Activated naive CD8-positive, alpha-beta T cell treated with anti-CD3 and anti-CD28 coated beads, Interleukin-2, amount 10 ng/mL, durations not matched to agents 7 days and 5 days (primary cell): ENCODE data around the gene SPEM2. TPM values are rescaled to one million over a fixed set of nuclear protein-coding genes. Genes with fewer than 3 reads are reported as not detected.

Experiments used
- ATAC-seq: fragments of 150-1000 bp; cut with Tn5 transposase; one replicate; pipeline ENCODE4 v1.10.0; 2021; ENCODE audit warnings: low read depth, moderate library complexity
- POLR2A ChIA-PET: fragments of 350-600 bp; sonication (Branson Sonifier 250); formaldehyde crosslinking; loops from one replicate; lab custom pipeline; 2021; ENCODE audit warnings: antibody characterized with exemption; lab: Charles Lee
- DNase-seq: peaks from one replicate; pipeline ENCODE4 v3.0.0; 2021
- H3K27ac Mint-ChIP-seq: one replicate; pipeline ENCODE4 v1.8.0; 2022; ENCODE audit warnings: mild to moderate bottlenecking, mixed read lengths
- H3K27me3 Mint-ChIP-seq: one replicate; pipeline ENCODE4 v1.8.0; 2022; ENCODE audit warnings: mild to moderate bottlenecking, moderate library complexity, mixed read lengths
- H3K36me3 Mint-ChIP-seq: one replicate; pipeline ENCODE4 v1.8.0; 2021; ENCODE audit warnings: mild to moderate bottlenecking, mixed read lengths
- H3K4me1 Mint-ChIP-seq: one replicate; pipeline ENCODE4 v1.8.0; 2021; ENCODE audit warnings: mixed read lengths
- H3K4me3 Mint-ChIP-seq: one replicate; pipeline ENCODE4 v1.8.0; 2022; ENCODE audit warnings: mild to moderate bottlenecking, moderate library complexity, mixed read lengths
- H3K9me3 Mint-ChIP-seq: one replicate; pipeline ENCODE4 v1.8.0; 2021; ENCODE audit warnings: mixed read lengths
- total RNA-seq, 2 experiments: library from RNA; stranded (reverse); gene quantifications; one replicate each; pipeline ENCODE4 v1.2.3, GENCODE V29; 2021

The SPEM2 gene
- total RNA-seq, 2 experiments from 2014 or later = not detected

GRCh38 chr17:7435676-7436555, 10.5 kb downstream of the SPEM2 start:
- H3K27me3 Mint-ChIP-seq = no peaks in the 10 kb centered on the region
- H3K9me3 Mint-ChIP-seq = no peaks in the 10 kb centered on the region
- H3K27ac Mint-ChIP-seq = peak overlapping the region; percentile 96
- POLR2A ChIA-PET = interaction anchor here (0.5 to 4.4 kb wide), 21 partner anchors 9 to 763 kb away, joined by 3 to 66 read pairs (median 5); partner anchors contain the start of genes ACAP1, CD68, CHRNB1 and FXR2
- peak; percentile 27 for ATAC-seq
- DNase-seq = peak; percentile 84
- H3K4me3 Mint-ChIP-seq = peak overlapping the region; percentile 96
- H3K36me3 Mint-ChIP-seq = peaks cover 4% of the 10 kb centered on the region
- H3K4me1 Mint-ChIP-seq = peaks cover 23% of the 10 kb centered on the region

- H3K9me3 Mint-ChIP-seq = no peaks in the 10 kb centered on the region
- POLR2A ChIA-PET = interaction anchor here (1.0 to 4.4 kb wide), 19 partner anchors 9 to 250 kb away, joined by 3 to 66 read pairs (median 7); partner anchors contain the start of genes ACAP1, CHRNB1, FXR2 and MPDU1
- ATAC-seq (peak; percentile 70), DNase-seq (peak; percentile 91)
- peaks cover 24% of the 10 kb centered on the region for H3K4me1 Mint-ChIP-seq
- peak overlapping the region; percentile 96 for H3K27ac Mint-ChIP-seq
- H3K27me3 Mint-ChIP-seq = peaks cover 3% of the 10 kb centered on the region
- H3K36me3 Mint-ChIP-seq = peaks cover 6% of the 10 kb centered on the region
- H3K4me3 Mint-ChIP-seq = peak overlapping the region; percentile 96
These were observed 11.3 kb downstream of the SPEM2 start for GRCh38 chr17:7436556-7437368.

GRCh38 chr17:7437369-7437863, 12.0 kb downstream of the SPEM2 start:
- ATAC-seq = no peak

GRCh38 chr17:7437950-7438614, 12.7 kb downstream of the SPEM2 start:
- H3K27me3 Mint-ChIP-seq = peaks cover 4% of the 10 kb centered on the region
- H3K36me3 Mint-ChIP-seq = peaks cover 12% of the 10 kb centered on the region
- ATAC-seq (no peak), DNase-seq (peak; percentile 84)
- peak overlapping the region; percentile 96 for H3K4me3 Mint-ChIP-seq
- H3K9me3 Mint-ChIP-seq = no peaks in the 10 kb centered on the region
- POLR2A ChIA-PET = interaction anchor here (0.8 to 4.4 kb wide), 12 partner anchors 9 to 141 kb away, joined by 3 to 66 read pairs (median 4); partner anchors contain the start of genes CD68, POLR2A, SLC35G6 and TMEM256
- H3K27ac Mint-ChIP-seq = peak overlapping the region; percentile 77
- peaks cover 24% of the 10 kb centered on the region for H3K4me1 Mint-ChIP-seq

More at GRCh38 chr17:7437369-7437863, 12.0 kb downstream of the SPEM2 start:
- H3K9me3 Mint-ChIP-seq = no peaks in the 10 kb centered on the region
- peak overlapping the region; percentile 77 for H3K27ac Mint-ChIP-seq
- peaks cover 10% of the 10 kb centered on the region for H3K36me3 Mint-ChIP-seq
- POLR2A ChIA-PET = interaction anchor here (1.0 to 4.4 kb wide), 15 partner anchors 8 to 152 kb away, joined by 4 to 66 read pairs (median 9); partner anchors contain the start of genes CHRNB1, POLR2A, SENP3 and SLC35G6
- DNase-seq = no peak
- H3K27me3 Mint-ChIP-seq = peaks cover 4% of the 10 kb centered on the region
- peaks cover 24% of the 10 kb centered on the region for H3K4me1 Mint-ChIP-seq
- peak overlapping the region; percentile 96 for H3K4me3 Mint-ChIP-seq

GRCh38 chr17:7438656-7439460, 13.4 kb downstream of the SPEM2 start:
- H3K4me3 Mint-ChIP-seq = peak overlapping the region; percentile 96
- no peak for ATAC-seq
- peaks cover 6% of the 10 kb centered on the region for H3K27me3 Mint-ChIP-seq
- H3K36me3 Mint-ChIP-seq = peaks cover 16% of the 10 kb centered on the region
- POLR2A ChIA-PET = interaction anchor here (0.8 to 7.9 kb wide), 16 partner anchors 8 to 150 kb away, joined by 3 to 66 read pairs (median 5); partner anchors contain the start of genes ACAP1, CD68, POLR2A and SLC35G6
- H3K4me1 Mint-ChIP-seq = peaks cover 24% of the 10 kb centered on the region
- H3K27ac Mint-ChIP-seq = peak overlapping the region; percentile 53
- H3K9me3 Mint-ChIP-seq = no peaks in the 10 kb centered on the region
- DNase-seq = no peak

- Mint-ChIP-seq H3K9me3 (no peaks in the 10 kb centered on the region), H3K4me3 (peak within 1 kb of the TSS; percentile 96), H3K4me1 (peaks cover 24% of the 10 kb centered on the region), H3K27ac (peak within 1 kb of the TSS; percentile 86), H3K27me3 (peaks cover 6% of the 10 kb centered on the region), H3K36me3 (peaks cover 18% of the 10 kb centered on the region)
- POLR2A ChIA-PET = interaction anchor here (0.7 to 7.9 kb wide), 12 partner anchors 13 to 150 kb away, joined by 3 to 60 read pairs (median 6); partner anchors contain the start of genes ACAP1, PLSCR3, POLR2A and TNFSF13
- ATAC-seq (no peak), DNase-seq (peak; percentile 59)
These were observed 14.2 kb downstream of the SPEM2 start, which contains the start of gene FGF11 for GRCh38 chr17:7439462-7440112. Gene FGF11 (plus strand): TSS chr17:7439512. CDS start chr17:7439621, 109 bp downstream.

- no peak for ATAC-seq
- peak; percentile 69 for DNase-seq
- POLR2A ChIA-PET = interaction anchor here (0.7 to 7.9 kb wide), 14 partner anchors 12 to 247 kb away, joined by 3 to 60 read pairs (median 4); partner anchors contain the start of genes ACAP1, PLSCR3, POLR2A and TNFSF13
- H3K4me1 Mint-ChIP-seq = peaks cover 27% of the 10 kb centered on the region
- no peaks in the 10 kb centered on the region for H3K9me3 Mint-ChIP-seq
- peaks cover 18% of the 10 kb centered on the region for H3K36me3 Mint-ChIP-seq
- H3K27me3 Mint-ChIP-seq = peaks cover 9% of the 10 kb centered on the region
- peak overlapping the region; percentile 96 for H3K4me3 Mint-ChIP-seq
- peak overlapping the region; percentile 86 for H3K27ac Mint-ChIP-seq
These were observed 14.9 kb downstream of the SPEM2 start for GRCh38 chr17:7440113-7440833.

- POLR2A ChIA-PET = interaction anchor here (0.7 to 7.9 kb wide), 11 partner anchors 12 to 247 kb away, joined by 3 to 60 read pairs (median 7); partner anchors contain the start of genes KCTD11, PLSCR3, POLR2A and TP53
- Mint-ChIP-seq H3K4me1 (peaks cover 32% of the 10 kb centered on the region), H3K36me3 (peaks cover 18% of the 10 kb centered on the region), H3K9me3 (no peaks in the 10 kb centered on the region), H3K4me3 (peak overlapping the region; percentile 96), H3K27me3 (peaks cover 15% of the 10 kb centered on the region), H3K27ac (no peak overlapping the region)
- ATAC-seq = no peak
- no peak for DNase-seq
These were observed 15.4 kb downstream of the SPEM2 start for GRCh38 chr17:7440834-7441195.

GRCh38 chr17:7441266-7441665, 15.8 kb downstream of the SPEM2 start:
- ATAC-seq (no peak), DNase-seq (no peak)
- H3K27ac Mint-ChIP-seq = no peak overlapping the region
- H3K4me1 Mint-ChIP-seq = peaks cover 35% of the 10 kb centered on the region
- H3K4me3 Mint-ChIP-seq = peak overlapping the region; percentile 20
- peaks cover 20% of the 10 kb centered on the region for H3K36me3 Mint-ChIP-seq
- H3K27me3 Mint-ChIP-seq = peaks cover 17% of the 10 kb centered on the region
- POLR2A ChIA-PET = interaction anchor here (0.7 to 7.9 kb wide), 9 partner anchors 11 to 246 kb away, joined by 3 to 60 read pairs (median 7); partner anchors contain the start of genes KCTD11, POLR2A and TP53
- no peaks in the 10 kb centered on the region for H3K9me3 Mint-ChIP-seq

- Mint-ChIP-seq H3K4me1 (peaks cover 36% of the 10 kb centered on the region), H3K27ac (no peak overlapping the region), H3K27me3 (peaks cover 20% of the 10 kb centered on the region), H3K9me3 (no peaks in the 10 kb centered on the region), H3K36me3 (peaks cover 21% of the 10 kb centered on the region), H3K4me3 (no peak overlapping the region)
- ATAC-seq (no peak), DNase-seq (no peak)
- POLR2A ChIA-PET = interaction anchor here (2.5 to 7.9 kb wide), 3 partner anchors 14 to 132 kb away, joined by 10 to 60 read pairs (median 14); partner anchors contain the start of gene POLR2A
These were observed 16.7 kb downstream of the SPEM2 start for GRCh38 chr17:7442142-7442541.
